HG02798 (cell line): ENCODE data around the gene ELP2.
"Not testable (repeated sequence)": the region's sequence is repeated elsewhere in the genome, so short reads cannot be mapped to it uniquely, and the experiment has no call there.

Experiments used
- ATAC-seq: cut with Tn5 transposase; IDR thresholded peaks from one replicate; pipeline ENCODE4 v1.9.1; 2021; ENCODE audit warnings: mild to moderate bottlenecking; ENCODE audit not compliant: unreplicated experiment, poor library complexity

The ELP2 gene

DNA sequence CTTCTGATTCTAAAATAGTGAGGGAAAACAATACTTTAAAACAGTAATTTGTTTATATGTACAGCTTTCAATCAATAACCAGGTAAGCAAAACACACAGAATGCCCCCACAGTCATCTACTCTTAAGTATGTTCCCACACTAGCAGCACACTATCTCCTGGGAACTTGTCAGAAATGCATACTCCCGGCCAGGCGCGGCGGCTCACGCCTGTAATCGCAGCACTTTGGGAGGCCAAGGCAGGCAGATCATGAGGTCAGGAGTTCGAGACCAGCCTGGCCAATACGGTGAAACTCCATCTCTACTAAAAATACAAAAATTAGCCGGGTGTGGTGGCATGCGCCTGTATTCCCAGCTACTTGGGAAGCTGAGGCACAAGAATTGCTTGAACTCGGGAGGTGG is 12.9 kb upstream of the ELP2 start:
- ATAC-seq: not testable (repeated sequence)

DNA sequence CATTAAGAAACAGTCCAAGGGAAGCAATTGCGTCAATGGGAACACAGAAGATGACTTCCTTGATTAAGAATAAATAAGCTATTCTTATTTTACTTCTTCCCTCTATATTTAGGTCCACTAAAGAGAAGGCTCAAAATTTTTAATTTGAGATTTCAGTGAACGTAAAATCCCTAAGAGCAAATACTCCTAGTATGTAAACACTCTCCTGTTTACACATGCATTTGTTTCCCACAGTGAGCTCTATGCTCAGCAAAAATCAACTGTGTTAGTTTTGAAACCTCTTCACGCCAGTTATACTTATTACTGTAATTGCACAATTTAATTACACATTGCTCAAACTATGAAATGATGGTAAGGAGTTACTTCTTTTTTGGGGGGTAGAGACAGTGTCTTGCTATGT is 9.4 kb upstream of the ELP2 start:
- ATAC-seq: no peak

DNA sequence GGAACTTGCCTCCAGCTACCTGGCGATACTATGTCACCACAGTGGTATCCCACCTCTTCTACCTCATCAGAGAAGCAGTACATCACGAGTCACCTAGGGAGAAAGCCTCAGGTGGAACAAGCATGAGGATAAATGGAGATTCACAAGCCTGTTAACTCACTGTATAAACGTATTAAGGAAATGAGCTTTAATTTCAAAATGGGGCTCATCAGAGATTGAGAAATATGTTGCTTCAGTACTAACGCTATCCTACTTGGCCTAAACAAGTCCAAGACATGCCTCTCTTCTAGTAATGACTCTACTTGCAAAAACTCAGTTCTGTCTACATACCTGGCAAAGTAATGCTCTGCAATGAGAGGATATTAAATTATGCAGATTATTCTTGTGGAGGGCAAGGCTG is 4.9 kb upstream of the ELP2 start:
- ATAC-seq: no peak

DNA sequence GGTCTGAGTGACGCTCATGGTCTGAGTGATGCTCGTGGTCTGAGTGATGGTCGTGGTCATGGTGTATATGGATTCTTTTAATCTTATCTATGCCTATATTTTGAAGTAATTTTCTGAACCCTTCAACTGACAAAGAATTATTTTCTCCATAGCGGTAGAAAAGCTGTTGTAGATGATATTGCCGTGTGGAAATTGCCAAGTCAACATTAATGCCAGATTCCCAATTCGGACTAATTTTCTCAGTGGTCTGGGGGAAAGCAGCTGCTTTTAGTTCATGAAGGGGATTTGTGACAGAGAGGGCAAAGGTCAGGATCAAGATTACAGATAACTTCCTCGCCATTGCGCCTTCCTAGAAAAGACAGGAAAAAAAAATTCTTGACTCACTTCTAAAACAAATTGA is 3.0 kb upstream of the ELP2 start:
- ATAC-seq: no peak

DNA sequence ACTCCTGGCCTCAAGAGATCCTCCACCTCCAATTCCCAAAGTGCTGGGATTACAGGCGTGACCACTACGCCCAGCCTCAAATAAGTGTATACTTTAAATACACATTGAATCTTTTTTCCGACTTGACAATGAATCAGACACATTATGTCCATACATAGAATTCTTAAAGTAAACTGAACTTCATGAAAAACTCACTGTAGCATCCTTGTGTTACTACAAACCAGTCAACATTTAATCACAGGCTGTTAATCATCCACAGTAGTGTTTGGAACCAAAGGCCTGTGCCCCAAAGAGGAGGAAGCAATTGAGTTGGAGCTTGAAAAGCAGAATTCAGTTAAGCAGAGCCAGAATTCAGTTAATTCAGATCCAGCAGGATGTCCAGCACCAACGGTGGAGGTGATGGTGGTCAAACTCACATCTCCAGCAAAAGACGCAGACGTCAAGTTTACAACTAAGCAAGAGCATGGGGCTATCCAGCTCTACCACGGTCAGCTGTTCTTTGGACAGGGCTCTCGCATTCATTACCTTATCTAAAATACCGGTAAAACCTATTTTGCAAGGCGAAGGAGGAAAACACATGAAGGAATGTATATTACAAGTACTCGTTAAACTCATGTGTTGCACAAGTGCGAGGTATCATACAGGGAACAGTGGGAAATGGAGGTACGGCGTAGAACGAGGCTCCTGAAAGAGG is 1.7 kb upstream of the ELP2 start:
- ATAC-seq: no peak

DNA sequence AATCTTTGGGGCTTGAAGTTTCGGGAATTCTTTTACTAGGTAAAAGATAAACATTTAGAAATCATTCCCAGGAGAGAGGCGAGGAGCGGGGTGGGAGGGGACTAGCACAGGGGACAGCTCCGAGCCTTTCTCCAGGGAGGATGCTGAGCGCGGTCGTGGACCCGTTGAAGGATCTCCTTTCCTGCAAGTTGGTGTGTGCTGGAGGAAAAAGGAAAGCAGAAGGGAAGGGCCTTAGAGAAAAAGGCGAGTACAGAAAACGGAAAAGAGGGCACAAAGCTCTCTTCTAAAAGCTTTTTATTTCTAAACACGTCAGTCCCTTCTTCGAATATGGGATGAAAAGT is 1.2 kb upstream of the ELP2 start:
- ATAC-seq: no peak

DNA sequence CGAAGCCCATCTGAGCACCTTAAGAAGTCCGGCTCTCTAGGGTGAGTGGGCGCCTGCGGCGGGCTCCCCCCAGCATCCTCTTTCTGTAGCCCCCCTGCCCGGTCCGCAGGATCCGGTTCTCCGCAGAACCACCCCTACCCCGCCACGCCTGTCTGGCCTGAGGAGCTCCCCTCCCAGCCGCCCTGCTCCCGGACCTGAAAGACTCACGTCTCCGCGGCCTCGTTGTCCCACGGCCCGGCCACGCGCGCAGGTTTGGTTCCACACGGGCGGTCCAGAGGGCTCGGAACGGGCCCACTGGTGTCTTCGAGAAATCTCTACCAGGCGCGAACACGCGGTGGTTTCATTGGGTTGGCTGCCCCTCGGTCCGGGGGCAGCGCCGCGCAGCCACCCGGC is 796 bp upstream of the ELP2 start:
- no peak for ATAC-seq

DNA sequence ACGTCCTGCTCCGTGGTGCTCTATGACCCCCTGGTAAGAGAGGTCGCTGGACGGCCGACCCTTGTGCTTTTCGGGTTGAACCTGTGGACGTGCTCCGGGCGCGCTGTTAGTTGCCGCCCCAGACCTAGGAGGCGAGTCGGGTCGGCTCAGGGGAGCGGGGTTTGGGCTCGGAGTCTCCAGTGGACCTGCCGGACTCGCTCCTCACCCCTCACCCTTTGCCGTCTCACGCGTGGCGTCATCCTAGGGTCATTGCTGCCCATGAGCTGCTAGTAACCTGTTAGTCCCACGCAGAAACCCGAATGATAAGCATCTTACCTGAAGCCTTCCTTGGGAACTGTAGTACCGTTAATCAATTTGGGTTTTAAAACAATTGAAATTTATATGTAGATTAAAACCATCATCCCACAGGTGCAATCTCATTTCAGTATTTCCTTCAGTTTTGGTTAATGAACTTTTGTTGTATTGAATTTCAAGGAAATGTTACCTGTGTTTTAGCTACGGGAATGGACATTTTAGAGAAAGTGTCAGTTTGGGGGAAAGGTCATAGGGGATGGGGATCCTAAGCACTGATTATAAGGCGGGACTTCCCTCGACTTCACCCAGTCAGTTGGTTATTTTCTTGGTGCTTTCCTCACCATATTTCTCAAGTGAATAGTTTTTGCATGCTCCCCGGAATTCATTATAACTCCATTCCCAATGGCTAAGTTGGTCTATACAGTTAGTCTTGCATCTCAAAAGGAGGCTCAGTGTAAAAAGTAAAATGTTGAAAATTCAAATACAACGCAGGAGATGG is 536 bp downstream of the ELP2 start:
- ATAC-seq: peak; percentile 18

DNA sequence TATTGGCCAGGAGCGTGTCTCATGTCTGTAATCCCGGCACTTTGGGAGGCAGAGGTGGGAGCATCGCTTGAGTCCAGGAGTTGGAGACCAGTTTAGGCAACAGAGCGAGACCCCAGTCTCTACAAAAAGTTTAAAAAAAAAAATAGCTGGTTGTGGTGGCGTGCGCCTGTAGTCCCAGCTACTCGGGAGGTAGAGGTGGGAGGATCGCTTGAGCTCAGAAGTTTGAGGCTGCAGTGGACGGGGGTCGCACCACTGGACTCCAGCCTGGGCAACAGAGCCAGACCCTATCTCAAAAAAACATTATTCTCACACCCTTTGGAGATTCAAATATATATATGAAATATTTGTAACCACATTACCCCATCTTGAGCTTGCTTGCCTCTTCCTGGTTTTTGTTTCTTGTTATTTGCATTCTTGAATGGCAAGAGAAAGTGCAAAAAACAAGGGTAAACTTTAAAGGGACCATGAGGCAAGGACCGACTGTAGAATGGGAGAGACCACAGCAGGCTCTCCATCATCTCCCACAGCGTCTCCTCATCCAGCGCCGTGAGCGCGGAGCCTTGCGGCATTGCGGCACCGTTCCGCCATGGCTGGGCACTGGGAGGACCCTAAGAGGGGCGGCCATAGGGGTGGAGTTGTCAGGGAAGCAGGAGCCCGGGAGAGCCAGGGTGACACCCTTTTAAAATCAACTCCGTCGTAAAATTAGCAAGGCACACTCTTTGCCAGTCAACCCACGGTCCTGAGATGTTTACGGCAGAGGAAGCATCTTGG is 1.4 kb downstream of the ELP2 start:
- no peak for ATAC-seq

DNA sequence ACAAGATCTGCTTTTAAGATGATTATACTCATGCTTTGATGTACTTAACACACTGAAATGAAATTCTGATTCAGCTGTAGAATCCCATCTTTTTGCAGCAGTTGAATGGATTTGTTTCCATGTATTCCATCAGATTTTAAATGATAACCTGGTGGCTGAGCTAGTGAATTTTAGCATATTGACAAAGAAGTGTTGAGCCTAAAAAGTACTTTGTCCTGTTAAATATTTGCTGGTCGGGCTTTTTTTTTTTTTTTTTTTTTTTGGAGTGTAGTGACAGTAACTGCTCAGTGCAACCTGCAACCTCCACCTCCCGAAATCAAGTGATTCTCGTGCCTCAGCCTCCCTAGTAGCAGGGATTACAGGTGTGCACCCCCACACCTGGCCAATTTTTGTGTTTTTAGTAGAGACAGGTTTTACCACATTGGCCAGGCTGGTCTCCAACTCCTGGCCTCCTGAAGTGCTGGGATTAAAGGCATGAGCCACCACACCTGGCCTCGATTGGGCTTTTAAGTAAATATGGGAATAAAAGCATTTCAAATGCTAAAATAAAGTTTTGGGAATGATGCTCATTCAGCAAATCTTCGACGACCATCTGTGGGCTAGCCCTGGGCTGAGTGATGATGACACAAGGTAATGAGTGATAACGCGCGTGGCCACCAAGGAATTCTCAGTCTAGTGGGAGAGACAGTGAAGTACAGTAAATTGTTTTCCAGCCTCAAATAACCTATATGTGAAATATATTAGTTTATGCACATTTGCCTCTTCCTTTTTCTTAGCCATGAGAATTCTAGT is 2.2 kb downstream of the ELP2 start:
- no peak for ATAC-seq

DNA sequence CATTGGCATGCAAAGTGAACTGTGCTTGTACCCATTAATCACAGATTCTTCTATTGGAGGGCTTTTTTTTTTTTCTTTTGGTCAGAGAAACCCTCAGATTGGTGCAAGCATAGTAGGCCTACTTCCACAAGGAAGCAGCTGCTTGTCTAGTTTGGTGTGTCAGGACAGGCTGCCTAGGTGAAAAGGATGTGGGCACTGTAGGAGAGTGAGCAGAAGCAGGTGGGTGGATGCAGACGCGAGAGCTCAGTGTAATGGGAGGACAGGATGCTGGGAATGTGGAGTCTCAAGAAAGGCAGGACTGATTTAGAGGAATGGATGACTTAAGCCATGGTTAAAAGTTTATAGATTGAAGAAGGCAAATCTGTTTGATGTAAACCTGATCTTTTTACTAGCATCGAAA is 3.1 kb downstream of the ELP2 start:
- ATAC-seq: no peak

DNA sequence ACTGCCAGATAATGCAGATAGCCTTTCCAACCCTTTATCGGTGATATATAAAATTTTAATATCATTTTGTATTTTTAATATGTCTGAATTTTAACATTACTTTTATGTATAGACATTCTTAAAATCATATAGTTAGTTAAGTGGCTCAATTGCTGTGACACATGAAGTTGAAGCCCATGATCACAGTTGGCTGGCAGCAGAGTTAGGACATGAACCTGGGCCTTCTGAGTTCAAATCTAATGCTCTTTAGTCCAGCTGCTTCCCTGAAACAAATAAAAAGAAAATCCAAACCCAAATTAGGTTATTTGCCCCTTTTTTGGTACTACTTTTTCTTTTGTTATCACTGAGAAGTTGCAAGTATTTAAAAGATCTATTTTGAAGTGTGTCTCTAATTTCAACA is 5.6 kb downstream of the ELP2 start:
- ATAC-seq: no peak

DNA sequence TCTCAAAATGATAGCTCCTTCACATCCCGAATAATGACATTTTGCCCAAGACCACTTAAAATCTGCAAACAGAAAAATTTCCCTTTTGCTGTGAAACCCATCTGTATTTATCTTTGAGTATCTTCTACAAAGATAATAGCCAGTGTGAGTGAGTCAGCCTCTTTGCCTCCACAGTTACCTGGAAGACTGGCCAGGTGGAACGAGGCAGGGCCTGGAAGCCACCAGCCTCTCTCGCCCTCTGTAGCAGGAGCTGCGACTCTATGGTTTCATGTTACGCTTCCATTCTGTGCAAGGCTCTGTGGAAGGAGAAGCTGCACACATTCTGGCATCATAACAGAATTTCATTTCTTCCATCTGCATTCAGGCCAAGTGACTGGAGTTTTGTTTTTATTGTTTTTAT is 9.5 kb downstream of the ELP2 start:
- ATAC-seq: no peak

DNA sequence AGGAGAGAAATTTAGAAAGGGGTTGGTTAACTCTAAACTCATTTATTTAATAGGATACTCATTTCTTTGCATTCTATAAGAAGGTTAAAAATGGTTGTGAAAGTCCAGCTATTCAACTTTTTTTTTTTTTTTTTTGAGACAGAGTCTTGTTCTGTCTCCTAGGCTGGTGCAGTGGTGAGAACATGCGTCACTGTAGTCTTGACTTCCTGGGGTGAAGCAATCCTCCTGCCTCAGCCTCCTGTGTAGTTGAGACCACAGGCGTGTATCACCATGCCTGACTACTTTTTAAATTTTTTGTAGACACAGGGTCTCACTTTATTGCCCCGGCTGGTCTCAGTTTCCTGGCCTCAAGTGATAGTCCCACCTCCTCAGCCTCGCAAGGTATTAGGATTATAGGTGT is 11.9 kb downstream of the ELP2 start:
- no peak for ATAC-seq

DNA sequence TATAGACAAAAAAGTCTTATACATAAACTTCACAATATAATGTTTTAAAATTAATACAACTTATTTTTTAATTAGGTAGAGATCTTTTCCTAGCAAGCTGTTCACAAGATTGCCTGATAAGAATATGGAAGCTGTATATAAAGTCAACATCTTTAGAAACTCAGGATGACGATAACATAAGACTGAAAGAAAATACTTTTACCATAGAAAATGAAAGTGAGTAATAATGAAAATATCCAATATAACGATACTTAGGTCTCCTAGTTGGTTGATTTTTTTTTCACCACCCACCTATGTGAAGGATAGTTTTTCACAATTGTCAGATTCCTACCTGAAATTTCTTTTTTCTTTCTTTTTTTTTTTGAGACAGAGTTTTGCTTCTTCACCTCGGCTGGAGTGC is 13.1 kb downstream of the ELP2 start:
- no peak for ATAC-seq

DNA sequence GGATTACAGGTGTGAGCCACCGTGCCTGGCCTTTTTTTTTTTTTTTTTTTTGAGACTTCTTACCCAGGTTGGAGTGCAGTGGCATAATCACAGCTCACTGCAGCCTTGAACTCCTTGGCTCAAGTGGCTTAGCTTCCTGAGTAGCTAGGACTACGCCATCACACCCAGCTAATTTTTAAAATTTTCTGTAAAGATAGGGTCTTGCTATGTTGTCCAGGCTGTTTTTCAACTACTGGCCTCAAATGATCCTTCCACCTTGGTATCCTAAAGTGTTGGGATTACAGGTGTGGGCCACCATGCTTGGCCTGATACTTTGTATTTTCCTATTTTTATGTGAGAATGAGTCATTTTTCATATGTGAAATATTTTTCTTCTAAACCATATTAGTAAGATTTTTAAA is 13.7 kb downstream of the ELP2 start:
- no peak for ATAC-seq

DNA sequence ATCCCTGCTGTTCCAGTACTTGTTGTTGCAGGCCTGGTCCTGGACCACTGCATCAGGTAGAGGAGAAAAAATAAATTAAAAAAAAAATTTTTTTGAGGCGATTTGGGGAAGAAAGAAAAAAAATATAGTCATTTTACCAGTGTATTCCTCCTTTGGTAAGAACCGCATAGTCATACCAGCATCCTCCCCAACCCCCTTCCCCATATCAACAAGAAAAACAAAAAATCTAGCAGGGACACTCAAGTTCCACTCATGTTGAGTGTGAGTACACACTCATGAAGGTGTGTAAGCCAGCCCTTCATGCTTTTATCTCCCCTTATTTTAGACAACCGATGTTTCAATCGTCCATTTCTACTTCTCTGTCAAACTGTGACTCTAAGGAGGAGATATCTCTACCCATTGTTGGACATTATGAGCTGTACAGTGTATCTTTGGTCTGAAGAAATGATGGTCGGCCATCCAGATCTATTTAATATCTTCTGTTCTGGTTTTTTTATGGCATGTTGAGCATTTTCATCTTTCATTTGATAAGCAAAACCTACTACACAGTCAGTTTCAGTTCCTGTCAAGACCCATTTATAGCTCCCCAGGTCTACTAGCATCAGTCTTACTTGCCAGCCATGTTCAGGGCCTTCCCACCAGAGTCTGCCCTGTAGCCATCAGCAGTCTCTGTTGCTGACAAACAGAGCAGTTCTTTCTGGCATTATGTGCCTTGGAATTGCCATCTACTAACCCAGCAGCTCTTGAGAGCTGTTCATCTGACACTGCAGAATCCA is 20.0 kb downstream of the ELP2 start:
- peak; percentile 95 for ATAC-seq

DNA sequence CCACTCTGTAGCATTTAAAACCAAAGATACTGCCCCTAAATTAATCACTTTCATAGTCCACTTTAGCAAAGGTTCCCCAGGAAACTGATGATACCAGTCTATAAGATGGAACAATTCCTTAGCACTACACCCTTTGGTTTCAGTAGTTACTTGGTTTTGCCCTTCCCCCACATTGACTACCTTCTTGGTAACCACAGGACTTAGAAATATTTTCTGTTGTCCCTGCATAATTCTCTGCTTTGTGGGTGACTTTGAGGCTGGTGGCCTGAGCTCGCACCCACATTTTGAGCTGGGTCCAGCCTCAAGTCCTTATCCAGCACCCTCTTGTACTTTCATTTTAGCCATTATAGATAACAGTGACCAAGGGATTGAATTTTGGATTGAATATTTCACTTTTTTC is 23.1 kb downstream of the ELP2 start:
- ATAC-seq: no peak

DNA sequence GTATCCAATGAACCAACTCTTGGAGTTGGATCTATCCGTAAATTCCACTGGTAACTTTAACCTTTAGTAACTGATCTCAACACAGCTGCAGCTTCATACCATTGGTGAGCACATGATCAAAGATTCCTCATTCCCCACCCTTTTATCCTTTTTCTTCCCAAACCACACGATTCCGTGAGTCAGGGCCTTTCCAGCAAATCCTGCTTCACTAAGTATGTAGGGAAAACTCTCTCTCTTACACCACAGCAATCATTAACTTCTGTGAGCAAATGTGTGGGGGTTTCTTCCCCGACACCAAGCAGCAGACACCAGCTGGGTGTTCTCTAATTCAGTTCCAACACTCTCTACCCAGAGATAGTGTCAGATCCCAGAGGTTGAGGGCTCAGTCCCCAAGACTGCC is 23.5 kb downstream of the ELP2 start:
- ATAC-seq: no peak

DNA sequence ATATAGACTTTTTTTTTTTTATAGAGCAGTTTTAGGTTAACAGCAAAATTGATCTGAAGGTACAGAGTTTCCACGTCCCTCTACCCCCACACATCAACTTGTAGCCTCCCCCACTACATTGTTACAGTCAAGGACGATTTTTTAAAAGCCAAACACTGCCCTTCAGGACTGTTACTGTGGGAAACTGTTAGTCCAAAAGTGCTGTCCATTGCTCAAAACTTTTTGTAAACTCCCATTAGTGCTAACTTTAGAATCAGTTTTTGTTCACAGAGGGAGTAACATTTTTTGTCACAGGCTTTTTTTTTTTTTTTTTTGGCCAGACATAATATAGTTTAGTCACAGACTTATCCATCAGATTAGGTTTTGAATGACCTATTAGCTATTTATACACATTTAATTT is 24.1 kb downstream of the ELP2 start:
- no peak for ATAC-seq
